Liver (tissue), 9 donors: ENCODE data around the gene MYO1H. TPM values are rescaled to one million over a fixed set of nuclear protein-coding genes. Genes with fewer than 3 reads are reported as not detected.

Experiments used
- DNase-seq: peaks from one replicate; pipeline ENCODE4 v3.0.0-alpha.2; 2017; ENCODE audit warnings: low spot score
- H3K27ac ChIP-seq, 2 donors: one replicate each; pipeline ENCODE4 v1.7.0; 2013; ENCODE audit warnings: inconsistent platforms in 2 of 2, low read length in 2 of 2, control low read depth in 1 of 2, low read depth in 1 of 2, mild to moderate bottlenecking in 1 of 2
- H3K27me3 ChIP-seq, 4 donors: one replicate each; pipeline versions ENCODE4 v1.6.1 to v1.7.0; 2013; ENCODE audit warnings: low read length in 3 of 4, inconsistent platforms in 1 of 4, mild to moderate bottlenecking in 1 of 4, moderate library complexity in 1 of 4; ENCODE audit not compliant: control insufficient read depth in 4 of 4, insufficient read depth in 4 of 4
- H3K36me3 ChIP-seq, 4 donors: one replicate each; pipeline versions ENCODE4 v1.6.1 to v1.7.0; 2013; ENCODE audit warnings: low read length in 3 of 4, mild to moderate bottlenecking in 3 of 4, low read depth in 1 of 4, moderate library complexity in 1 of 4; ENCODE audit not compliant: control insufficient read depth in 4 of 4, insufficient read depth in 3 of 4
- H3K4me1 ChIP-seq, 4 donors: one replicate each; pipeline versions ENCODE4 v1.6.1 to v1.7.0; 2013; ENCODE audit warnings: low read length in 3 of 4, mild to moderate bottlenecking in 3 of 4, moderate library complexity in 1 of 4; ENCODE audit not compliant: control insufficient read depth in 4 of 4, insufficient read depth in 4 of 4
- H3K4me3 ChIP-seq, 3 donors: one replicate each; pipeline versions ENCODE4 v1.6.1 to v1.7.0; 2013; ENCODE audit warnings: low read length in 3 of 3, control low read depth in 1 of 3, low read depth in 1 of 3, mild to moderate bottlenecking in 1 of 3
- H3K9ac ChIP-seq, 2 donors: one replicate each; pipeline ENCODE4 v1.7.0; 2013; ENCODE audit warnings: low read length in 2 of 2, mild to moderate bottlenecking in 2 of 2, moderate library complexity in 2 of 2, control low read depth in 1 of 2, low read depth in 1 of 2
- H3K9me3 ChIP-seq, 4 donors: one replicate each; pipeline versions ENCODE4 v1.6.1 to v1.7.0; 2013; ENCODE audit warnings: low read length in 3 of 4; ENCODE audit not compliant: control insufficient read depth in 4 of 4
- EGR1 ChIP-seq, 2 donors: IDR thresholded peaks; 2 replicates each; pipeline ENCODE4 v1.6.1; 2016 to 2018; ENCODE audit warnings: antibody characterized with exemption in 2 of 2, low read depth in 2 of 2
- FOXA1 ChIP-seq: IDR thresholded peaks from 2 replicates; pipeline ENCODE4 v1.6.1; 2016; ENCODE audit warnings: antibody characterized with exemption
- GABPA ChIP-seq, 2 donors: IDR thresholded peaks in 1 of 2; conservative IDR thresholded peaks in 1 of 2; 2 replicates each; pipeline ENCODE4 v1.6.1; 2016; ENCODE audit warnings: antibody characterized with exemption in 2 of 2, mild to moderate bottlenecking in 1 of 2, moderate library complexity in 1 of 2
- HNF4A ChIP-seq, 2 donors: conservative IDR thresholded peaks; 2 replicates each; pipeline ENCODE4 v1.6.1; 2016; ENCODE audit warnings: antibody characterized with exemption in 2 of 2, mild to moderate bottlenecking in 2 of 2
- HNF4G ChIP-seq: IDR thresholded peaks from 2 replicates; pipeline ENCODE4 v1.6.1; 2016; ENCODE audit warnings: antibody characterized with exemption
- JUND ChIP-seq, 2 donors: IDR thresholded peaks; 2 replicates each; pipeline ENCODE4 v1.6.1; 2016; ENCODE audit warnings: antibody characterized with exemption in 2 of 2
- NR2F2 ChIP-seq: IDR thresholded peaks from 2 replicates; pipeline ENCODE4 v1.6.1; 2016; ENCODE audit warnings: antibody characterized with exemption
- RAD21 ChIP-seq, 2 donors: IDR thresholded peaks; 2 replicates each; pipeline ENCODE4 v1.6.1; 2016; ENCODE audit warnings: antibody characterized with exemption in 2 of 2, mild to moderate bottlenecking in 2 of 2
- REST ChIP-seq: IDR thresholded peaks from 2 replicates; pipeline ENCODE4 v1.6.1; 2016; ENCODE audit warnings: antibody characterized with exemption, mild to moderate bottlenecking
- RXRA ChIP-seq, 2 donors: IDR thresholded peaks; 2 replicates each; pipeline ENCODE4 v1.6.1; 2017 to 2018; ENCODE audit warnings: antibody characterized with exemption in 2 of 2, mild to moderate bottlenecking in 1 of 2
- SP1 ChIP-seq: IDR thresholded peaks from 2 replicates; pipeline ENCODE4 v1.6.1; 2018; ENCODE audit warnings: antibody characterized with exemption, mild to moderate bottlenecking
- TAF1 ChIP-seq: conservative IDR thresholded peaks from 2 replicates; pipeline ENCODE4 v1.6.1; 2016; ENCODE audit warnings: antibody characterized with exemption, mild to moderate bottlenecking
- YY1 ChIP-seq: IDR thresholded peaks from 2 replicates; pipeline ENCODE4 v1.6.1; 2016; ENCODE audit warnings: antibody characterized with exemption, mild to moderate bottlenecking
- WGBS: extraction: QIAGEN DNeasy Blood & Tissue Kit; methylation state at CpG from one replicate; pipeline ENCODE4 v1.1.7; 2013; 5-methylcytosine and 5-hydroxymethylcytosine counted together
- polyA plus RNA-seq, 2 donors: library from polyadenylated mRNA; stranded (reverse) in 1 of 2; unstranded in 1 of 2; fragments of 200-250 nt in 1 of 2; fragments of >200 nt in 1 of 2; fragmentation: Nextera tagmentation in 1 of 2; extraction: Ambion mirVana in 1 of 2; gene quantifications; one replicate each; pipeline versions ENCODE4 v1.2.1 to v1.2.3, GENCODE V29; 2013 to 2015
- total RNA-seq, 2 donors: library from RNA; depleted of rRNA; stranded (reverse); fragments of >200 nt; gene quantifications; one replicate each; pipeline ENCODE4 v1.2.3, GENCODE V29; 2014
- TF ChIP-seq, protein P1 (sequence below): IDR thresholded peaks from 2 replicates; pipeline ENCODE4 v1.6.1; 2016; ENCODE audit warnings: antibody characterized with exemption
- TF ChIP-seq, protein P2 (sequence below): IDR thresholded peaks from 2 replicates; pipeline ENCODE4 v1.6.1; 2016; ENCODE audit warnings: antibody characterized with exemption
- donor health status: healthy.
- donor health status: healthy.
- donor health status: healthy.
- donor health status: healthy.
- donor health status: healthy.

MYO1H gene
- total and polyA plus RNA-seq, 4 donors, result not detected

DNA sequence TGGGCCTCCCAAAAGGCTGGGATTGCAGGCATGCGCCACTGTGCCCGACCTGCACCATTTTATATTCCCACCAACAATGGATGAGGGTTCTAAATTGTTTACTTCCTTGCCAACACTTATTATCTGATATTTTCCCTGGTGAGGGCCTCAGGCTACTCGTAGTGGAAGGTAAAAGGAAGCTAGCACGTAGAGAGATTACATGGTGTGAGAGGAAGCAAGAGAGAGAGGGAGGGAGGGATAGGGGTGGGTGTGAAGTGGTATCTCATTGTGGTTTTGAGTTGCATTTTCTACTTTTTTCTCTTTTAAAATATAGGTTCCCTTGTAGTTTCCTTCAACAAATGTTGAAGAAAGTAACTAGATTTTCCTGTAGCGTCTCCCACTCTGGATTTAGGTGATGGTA is 30.9 kb downstream of the MYO1H start:
- WGBS, result 76% methylated on average over 5 of the region's 5 CpGs
- Histone ChIP-seq H3K27me3 (no peaks in the 10 kb centered on the region), H3K36me3 (no peaks in the 10 kb centered on the region), H3K4me3 (no peak overlapping the region), H3K9me3 (no peaks in the 10 kb centered on the region), H3K9ac (no peak overlapping the region), H3K4me1 (no peaks in the 10 kb centered on the region), H3K27ac (no peak overlapping the region)
- DNase-seq, result no peak
- TF ChIP-seq, protein P1, sequence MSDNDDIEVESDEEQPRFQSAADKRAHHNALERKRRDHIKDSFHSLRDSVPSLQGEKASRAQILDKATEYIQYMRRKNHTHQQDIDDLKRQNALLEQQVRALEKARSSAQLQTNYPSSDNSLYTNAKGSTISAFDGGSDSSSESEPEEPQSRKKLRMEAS, result no peak
- TF ChIP-seq YY1 (no peak), SP1 (no peak), TAF1 (no peak), RXRA (IDR thresholded peaks at IDR 0.05) (no peak), FOXA1 (no peak), HNF4A (conservative IDR thresholded peaks at IDR 0.05) (no peak), REST (no peak), EGR1 (IDR thresholded peaks at IDR 0.05; ENCODE audit: low read depth in 2 of 2) (no peak), RAD21 (IDR thresholded peaks at IDR 0.05) (no peak), GABPA (IDR thresholded peaks at IDR 0.05 in 1 of 2, conservative IDR thresholded peaks at IDR 0.05 in 1 of 2) (no peak), JUND (IDR thresholded peaks at IDR 0.05) (no peak)
- TF ChIP-seq, protein P2, sequence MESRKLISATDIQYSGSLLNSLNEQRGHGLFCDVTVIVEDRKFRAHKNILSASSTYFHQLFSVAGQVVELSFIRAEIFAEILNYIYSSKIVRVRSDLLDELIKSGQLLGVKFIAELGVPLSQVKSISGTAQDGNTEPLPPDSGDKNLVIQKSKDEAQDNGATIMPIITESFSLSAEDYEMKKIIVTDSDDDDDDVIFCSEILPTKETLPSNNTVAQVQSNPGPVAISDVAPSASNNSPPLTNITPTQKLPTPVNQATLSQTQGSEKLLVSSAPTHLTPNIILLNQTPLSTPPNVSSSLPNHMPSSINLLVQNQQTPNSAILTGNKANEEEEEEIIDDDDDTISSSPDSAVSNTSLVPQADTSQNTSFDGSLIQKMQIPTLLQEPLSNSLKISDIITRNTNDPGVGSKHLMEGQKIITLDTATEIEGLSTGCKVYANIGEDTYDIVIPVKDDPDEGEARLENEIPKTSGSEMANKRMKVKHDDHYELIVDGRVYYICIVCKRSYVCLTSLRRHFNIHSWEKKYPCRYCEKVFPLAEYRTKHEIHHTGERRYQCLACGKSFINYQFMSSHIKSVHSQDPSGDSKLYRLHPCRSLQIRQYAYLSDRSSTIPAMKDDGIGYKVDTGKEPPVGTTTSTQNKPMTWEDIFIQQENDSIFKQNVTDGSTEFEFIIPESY, result no peak

- TF ChIP-seq REST, result no peak
- TF ChIP-seq EGR1 (IDR thresholded peaks at IDR 0.05; ENCODE audit: low read depth in 2 of 2), result no peak
- no peak for TF ChIP-seq RAD21 (IDR thresholded peaks at IDR 0.05)
- no peak for TF ChIP-seq GABPA (IDR thresholded peaks at IDR 0.05 in 1 of 2, conservative IDR thresholded peaks at IDR 0.05 in 1 of 2)
- no peak for TF ChIP-seq NR2F2
- no peak for TF ChIP-seq YY1
- TF ChIP-seq HNF4A (conservative IDR thresholded peaks at IDR 0.05), result no peak
- TF ChIP-seq SP1, result no peak
- TF ChIP-seq HNF4G, result no peak
- Histone ChIP-seq H3K4me3 (no peak overlapping the region), H3K36me3 (no peaks in the 10 kb centered on the region), H3K27ac (no peak overlapping the region), H3K9ac (no peak overlapping the region), H3K9me3 (no peaks in the 10 kb centered on the region), H3K27me3 (no peaks in the 10 kb centered on the region), H3K4me1 (no peaks in the 10 kb centered on the region)
- no peak for DNase-seq
Measured at GRCh38 chr12:109382031-109382430, 34.3 kb downstream of the MYO1H start.
